K562 (cell line): ENCODE measurements around the gene USP44. TPM values are rescaled to one million over a fixed set of nuclear protein-coding genes. Genes with fewer than 3 reads are reported as not detected.

Source experiments
- C11orf30 ChIP-seq: fragments of 450-650 bp; IDR thresholded peaks from 2 replicates; pipeline ENCODE4 v1.6.1; 2016; ENCODE audit warnings: low read depth, mild to moderate bottlenecking
- CREM ChIP-seq: IDR thresholded peaks from 2 replicates; pipeline ENCODE4 v1.6.1; 2014; ENCODE audit warnings: antibody characterized with exemption, low read depth
- NBN ChIP-seq: fragments of 450-650 bp; IDR thresholded peaks from 2 replicates; pipeline ENCODE4 v1.6.1; 2016; ENCODE audit warnings: low read depth, mild to moderate bottlenecking
- POLR2B ChIP-seq: fragments of 450-650 bp; IDR thresholded peaks from 2 replicates; pipeline ENCODE4 v1.6.1; 2018; ENCODE audit warnings: low read depth; ENCODE audit not compliant: partially characterized antibody
- RB1 ChIP-seq: fragments of 450-650 bp; IDR thresholded peaks from 2 replicates; pipeline ENCODE4 v1.6.1; 2017; ENCODE audit warnings: low read depth, mild to moderate bottlenecking
- TRIM24 ChIP-seq, 2 experiments: fragments of 450-650 bp; IDR thresholded peaks; 2 replicates each; pipeline ENCODE4 v1.6.1; 2016
- TRIM28 ChIP-seq: fragments of 450-650 bp; IDR thresholded peaks from 2 replicates; pipeline ENCODE4 v1.6.1; 2017
- ZBTB7A ChIP-seq: IDR thresholded peaks from 2 replicates; pipeline ENCODE4 v1.6.1; 2011; ENCODE audit warnings: low read depth, mild to moderate bottlenecking, low read length, moderate library complexity, borderline replicate concordance; ENCODE audit not compliant: control insufficient read depth
- ZC3H4 ChIP-seq: sonication (generic); formaldehyde crosslinking; IDR thresholded peaks from 2 replicates; pipeline ENCODE4 v1.9.0; 2021; ENCODE audit warnings: missing genetic modification reagents, borderline replicate concordance
- polyA plus RNA-seq, 8 experiments: library from polyadenylated mRNA; depleted of rRNA in 4 of 8; stranded (reverse) in 5 of 8; unstranded in 3 of 8; fragments of >200 nt; fragmentation: Nextera tagmentation in 2 of 8; fragmentation: Illumina TruSeq in 1 of 8; extraction: Ambion mirVana in 2 of 8; extraction: Trizol in 1 of 8; gene quantifications; 2 replicates each; pipeline versions ENCODE4 v1.2.1 to v1.2.3, GENCODE V29; 2011 to 2014; ENCODE audit warnings: inconsistent platforms in 1 of 8, missing spikeins in 1 of 8
- total RNA-seq, 7 experiments: library from RNA; depleted of rRNA in 6 of 7; stranded (reverse); fragments of >200 nt in 6 of 7; fragmentation: Illumina TruSeq in 2 of 7; extraction: Trizol in 2 of 7; gene quantifications; 2 replicates each; pipeline versions ENCODE4 v1.2.1 to v1.2.3, GENCODE V29; 2011 to 2021; ENCODE audit warnings: low replicate concordance in 1 of 7
- TF ChIP-seq, protein P1 (sequence below), 2 experiments: IDR thresholded peaks; 2 replicates each; pipeline ENCODE4 v1.6.1; 2011; ENCODE audit warnings: borderline replicate concordance in 1 of 2, control low read depth in 1 of 2, low read depth in 1 of 2, low read length in 1 of 2, mild to moderate bottlenecking in 1 of 2, mixed read lengths in 1 of 2, moderate library complexity in 1 of 2; ENCODE audit not compliant: insufficient read depth in 1 of 2, insufficient read length in 1 of 2, poor library complexity in 1 of 2, severe bottlenecking in 1 of 2; ENCODE audit errors: extremely low read depth in 1 of 2
- TF ChIP-seq, protein P2 (sequence below): sonication (generic); formaldehyde crosslinking; IDR thresholded peaks from 2 replicates; pipeline ENCODE4 v1.4.0; 2020; ENCODE audit warnings: mild to moderate bottlenecking, missing genetic modification reagents
- TF ChIP-seq, protein P3 (sequence below): fragments of 450-650 bp; IDR thresholded peaks from 2 replicates; pipeline ENCODE4 v1.6.1; 2016; ENCODE audit warnings: mild to moderate bottlenecking, moderate library complexity

The USP44 gene
- total and polyA plus RNA-seq, 9 of the 15 experiments (the other 6 are each of a cell fraction or from before 2014, with no cell fraction given), result 2.1 to 5.7 (median 2.8) TPM

DNA sequence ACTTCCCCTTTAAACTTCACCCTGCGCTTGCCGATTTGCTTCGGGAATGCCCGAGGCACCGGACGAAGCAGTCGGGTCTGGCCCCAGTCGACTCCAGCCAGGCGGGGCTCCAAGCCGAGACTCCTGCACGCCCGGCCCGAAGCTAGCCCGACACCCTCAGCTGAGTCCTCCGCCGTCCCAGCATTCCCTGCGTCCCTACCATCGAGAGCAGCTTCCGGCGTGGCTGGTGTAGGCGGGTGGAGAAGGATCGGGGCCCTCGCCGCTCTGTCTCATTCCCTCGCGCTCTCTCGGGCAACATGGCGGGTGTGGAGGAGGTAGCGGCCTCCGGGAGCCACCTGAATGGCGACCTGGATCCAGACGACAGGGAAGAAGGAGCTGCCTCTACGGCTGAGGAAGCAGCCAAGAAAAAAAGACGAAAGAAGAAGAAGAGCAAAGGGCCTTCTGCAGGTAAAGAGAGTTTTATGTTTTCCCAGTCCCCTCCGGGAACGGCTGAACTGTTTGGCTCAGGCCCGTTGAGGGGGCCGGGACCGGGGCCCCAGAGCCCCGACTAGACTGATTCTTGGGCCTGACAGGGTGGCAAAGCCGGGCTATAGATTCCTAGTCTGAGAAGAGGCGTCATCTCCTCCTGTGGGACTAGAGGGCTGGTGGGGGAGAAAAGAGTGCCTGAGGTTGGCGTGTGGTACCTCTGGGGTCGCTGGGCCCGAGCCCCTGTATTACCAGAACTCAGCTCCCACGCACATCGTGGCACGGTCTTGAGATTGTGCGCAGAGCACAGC, 77.2 kb downstream of the USP44 start, which contains the start of gene METAP2 (continued):
- peak; percentile 18; the same call in 1 of the 2 replicates for TF ChIP-seq ZC3H4 (CRISPR knock-in tag)
- TF ChIP-seq TRIM28, result no peak
- TF ChIP-seq C11orf30, result peak; percentile 62
- peak; percentile 76 for TF ChIP-seq CREM
- peak; percentile 50; the same call in 1 of the 2 replicates for TF ChIP-seq ZBTB7A
- TF ChIP-seq, protein P1, sequence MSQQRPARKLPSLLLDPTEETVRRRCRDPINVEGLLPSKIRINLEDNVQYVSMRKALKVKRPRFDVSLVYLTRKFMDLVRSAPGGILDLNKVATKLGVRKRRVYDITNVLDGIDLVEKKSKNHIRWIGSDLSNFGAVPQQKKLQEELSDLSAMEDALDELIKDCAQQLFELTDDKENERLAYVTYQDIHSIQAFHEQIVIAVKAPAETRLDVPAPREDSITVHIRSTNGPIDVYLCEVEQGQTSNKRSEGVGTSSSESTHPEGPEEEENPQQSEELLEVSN (IDR thresholded peaks at IDR 0.05; ENCODE audit: borderline replicate concordance in 1 of 2, extremely low read depth in 1 of 2, insufficient read depth in 1 of 2, insufficient read length in 1 of 2, low read depth in 1 of 2, low read length in 1 of 2, poor library complexity in 1 of 2, severe bottlenecking in 1 of 2), result peak; percentile 63 to 83
- TF ChIP-seq, protein P2, sequence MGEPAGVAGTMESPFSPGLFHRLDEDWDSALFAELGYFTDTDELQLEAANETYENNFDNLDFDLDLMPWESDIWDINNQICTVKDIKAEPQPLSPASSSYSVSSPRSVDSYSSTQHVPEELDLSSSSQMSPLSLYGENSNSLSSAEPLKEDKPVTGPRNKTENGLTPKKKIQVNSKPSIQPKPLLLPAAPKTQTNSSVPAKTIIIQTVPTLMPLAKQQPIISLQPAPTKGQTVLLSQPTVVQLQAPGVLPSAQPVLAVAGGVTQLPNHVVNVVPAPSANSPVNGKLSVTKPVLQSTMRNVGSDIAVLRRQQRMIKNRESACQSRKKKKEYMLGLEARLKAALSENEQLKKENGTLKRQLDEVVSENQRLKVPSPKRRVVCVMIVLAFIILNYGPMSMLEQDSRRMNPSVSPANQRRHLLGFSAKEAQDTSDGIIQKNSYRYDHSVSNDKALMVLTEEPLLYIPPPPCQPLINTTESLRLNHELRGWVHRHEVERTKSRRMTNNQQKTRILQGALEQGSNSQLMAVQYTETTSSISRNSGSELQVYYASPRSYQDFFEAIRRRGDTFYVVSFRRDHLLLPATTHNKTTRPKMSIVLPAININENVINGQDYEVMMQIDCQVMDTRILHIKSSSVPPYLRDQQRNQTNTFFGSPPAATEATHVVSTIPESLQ (CRISPR knock-in tag), result no peak; the same call in 1 of the 2 replicates
- TF ChIP-seq NBN, result peak; percentile 66; the same call in 1 of the 2 replicates
- TF ChIP-seq TRIM24 (IDR thresholded peaks at IDR 0.05), result peak in 1 of 2 experiments; percentile 8; a peak in 1 of 4 replicates
- TF ChIP-seq POLR2B, result peak; percentile 96
- 0 out of 2 replicates have a peak, but pooled peaks have one; percentile 56 for TF ChIP-seq RB1
- TF ChIP-seq, protein P3, sequence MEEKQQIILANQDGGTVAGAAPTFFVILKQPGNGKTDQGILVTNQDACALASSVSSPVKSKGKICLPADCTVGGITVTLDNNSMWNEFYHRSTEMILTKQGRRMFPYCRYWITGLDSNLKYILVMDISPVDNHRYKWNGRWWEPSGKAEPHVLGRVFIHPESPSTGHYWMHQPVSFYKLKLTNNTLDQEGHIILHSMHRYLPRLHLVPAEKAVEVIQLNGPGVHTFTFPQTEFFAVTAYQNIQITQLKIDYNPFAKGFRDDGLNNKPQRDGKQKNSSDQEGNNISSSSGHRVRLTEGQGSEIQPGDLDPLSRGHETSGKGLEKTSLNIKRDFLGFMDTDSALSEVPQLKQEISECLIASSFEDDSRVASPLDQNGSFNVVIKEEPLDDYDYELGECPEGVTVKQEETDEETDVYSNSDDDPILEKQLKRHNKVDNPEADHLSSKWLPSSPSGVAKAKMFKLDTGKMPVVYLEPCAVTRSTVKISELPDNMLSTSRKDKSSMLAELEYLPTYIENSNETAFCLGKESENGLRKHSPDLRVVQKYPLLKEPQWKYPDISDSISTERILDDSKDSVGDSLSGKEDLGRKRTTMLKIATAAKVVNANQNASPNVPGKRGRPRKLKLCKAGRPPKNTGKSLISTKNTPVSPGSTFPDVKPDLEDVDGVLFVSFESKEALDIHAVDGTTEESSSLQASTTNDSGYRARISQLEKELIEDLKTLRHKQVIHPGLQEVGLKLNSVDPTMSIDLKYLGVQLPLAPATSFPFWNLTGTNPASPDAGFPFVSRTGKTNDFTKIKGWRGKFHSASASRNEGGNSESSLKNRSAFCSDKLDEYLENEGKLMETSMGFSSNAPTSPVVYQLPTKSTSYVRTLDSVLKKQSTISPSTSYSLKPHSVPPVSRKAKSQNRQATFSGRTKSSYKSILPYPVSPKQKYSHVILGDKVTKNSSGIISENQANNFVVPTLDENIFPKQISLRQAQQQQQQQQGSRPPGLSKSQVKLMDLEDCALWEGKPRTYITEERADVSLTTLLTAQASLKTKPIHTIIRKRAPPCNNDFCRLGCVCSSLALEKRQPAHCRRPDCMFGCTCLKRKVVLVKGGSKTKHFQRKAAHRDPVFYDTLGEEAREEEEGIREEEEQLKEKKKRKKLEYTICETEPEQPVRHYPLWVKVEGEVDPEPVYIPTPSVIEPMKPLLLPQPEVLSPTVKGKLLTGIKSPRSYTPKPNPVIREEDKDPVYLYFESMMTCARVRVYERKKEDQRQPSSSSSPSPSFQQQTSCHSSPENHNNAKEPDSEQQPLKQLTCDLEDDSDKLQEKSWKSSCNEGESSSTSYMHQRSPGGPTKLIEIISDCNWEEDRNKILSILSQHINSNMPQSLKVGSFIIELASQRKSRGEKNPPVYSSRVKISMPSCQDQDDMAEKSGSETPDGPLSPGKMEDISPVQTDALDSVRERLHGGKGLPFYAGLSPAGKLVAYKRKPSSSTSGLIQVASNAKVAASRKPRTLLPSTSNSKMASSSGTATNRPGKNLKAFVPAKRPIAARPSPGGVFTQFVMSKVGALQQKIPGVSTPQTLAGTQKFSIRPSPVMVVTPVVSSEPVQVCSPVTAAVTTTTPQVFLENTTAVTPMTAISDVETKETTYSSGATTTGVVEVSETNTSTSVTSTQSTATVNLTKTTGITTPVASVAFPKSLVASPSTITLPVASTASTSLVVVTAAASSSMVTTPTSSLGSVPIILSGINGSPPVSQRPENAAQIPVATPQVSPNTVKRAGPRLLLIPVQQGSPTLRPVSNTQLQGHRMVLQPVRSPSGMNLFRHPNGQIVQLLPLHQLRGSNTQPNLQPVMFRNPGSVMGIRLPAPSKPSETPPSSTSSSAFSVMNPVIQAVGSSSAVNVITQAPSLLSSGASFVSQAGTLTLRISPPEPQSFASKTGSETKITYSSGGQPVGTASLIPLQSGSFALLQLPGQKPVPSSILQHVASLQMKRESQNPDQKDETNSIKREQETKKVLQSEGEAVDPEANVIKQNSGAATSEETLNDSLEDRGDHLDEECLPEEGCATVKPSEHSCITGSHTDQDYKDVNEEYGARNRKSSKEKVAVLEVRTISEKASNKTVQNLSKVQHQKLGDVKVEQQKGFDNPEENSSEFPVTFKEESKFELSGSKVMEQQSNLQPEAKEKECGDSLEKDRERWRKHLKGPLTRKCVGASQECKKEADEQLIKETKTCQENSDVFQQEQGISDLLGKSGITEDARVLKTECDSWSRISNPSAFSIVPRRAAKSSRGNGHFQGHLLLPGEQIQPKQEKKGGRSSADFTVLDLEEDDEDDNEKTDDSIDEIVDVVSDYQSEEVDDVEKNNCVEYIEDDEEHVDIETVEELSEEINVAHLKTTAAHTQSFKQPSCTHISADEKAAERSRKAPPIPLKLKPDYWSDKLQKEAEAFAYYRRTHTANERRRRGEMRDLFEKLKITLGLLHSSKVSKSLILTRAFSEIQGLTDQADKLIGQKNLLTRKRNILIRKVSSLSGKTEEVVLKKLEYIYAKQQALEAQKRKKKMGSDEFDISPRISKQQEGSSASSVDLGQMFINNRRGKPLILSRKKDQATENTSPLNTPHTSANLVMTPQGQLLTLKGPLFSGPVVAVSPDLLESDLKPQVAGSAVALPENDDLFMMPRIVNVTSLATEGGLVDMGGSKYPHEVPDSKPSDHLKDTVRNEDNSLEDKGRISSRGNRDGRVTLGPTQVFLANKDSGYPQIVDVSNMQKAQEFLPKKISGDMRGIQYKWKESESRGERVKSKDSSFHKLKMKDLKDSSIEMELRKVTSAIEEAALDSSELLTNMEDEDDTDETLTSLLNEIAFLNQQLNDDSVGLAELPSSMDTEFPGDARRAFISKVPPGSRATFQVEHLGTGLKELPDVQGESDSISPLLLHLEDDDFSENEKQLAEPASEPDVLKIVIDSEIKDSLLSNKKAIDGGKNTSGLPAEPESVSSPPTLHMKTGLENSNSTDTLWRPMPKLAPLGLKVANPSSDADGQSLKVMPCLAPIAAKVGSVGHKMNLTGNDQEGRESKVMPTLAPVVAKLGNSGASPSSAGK, result no peak
